GM13976 (cell line): ENCODE measurements around the gene TJP1.

Source experiments
- DNase-seq: peaks from one replicate; pipeline ENCODE4 v3.0.0; 2012; ENCODE audit warnings: low spot score
- CTCF ChIP-seq: IDR thresholded peaks from 2 replicates; pipeline ENCODE4 v1.5.1; 2012; ENCODE audit warnings: borderline replicate concordance, mild to moderate bottlenecking; ENCODE audit not compliant: insufficient read depth; ENCODE audit errors: extremely low read depth, missing control alignments, control extremely low read depth
- in situ Hi-C: fragments of 300-500 bp; cut with MboI; formaldehyde crosslinking; loops from one replicate; pipeline ENCODE4 v1.12.0; 2022; ENCODE audit warnings: low sequenced_read_pairs, mixed read lengths, inconsistent platforms; ENCODE audit not compliant: unreplicated experiment

The TJP1 gene

GRCh38 chr15:29713784-29714183 is 108.5 kb downstream of the TJP1 start:
- no peak for TF ChIP-seq CTCF
- in situ Hi-C loops = no loop called here
- DNase-seq = no peak

GRCh38 chr15:29712149-29712885 is 110.0 kb downstream of the TJP1 start:
- DNase-seq = no peak
- in situ Hi-C loops = no loop called here
- no peak for TF ChIP-seq CTCF

- in situ Hi-C loops = no loop called here
- no peak for DNase-seq
- no peak for TF ChIP-seq CTCF
Measured at GRCh38 chr15:29711531-29711930, 110.7 kb downstream of the TJP1 start.

- no peak for DNase-seq
- no peak for TF ChIP-seq CTCF
- in situ Hi-C loops = no loop called here
Measured at GRCh38 chr15:29708519-29708918, 113.7 kb downstream of the TJP1 start.

- no peak for TF ChIP-seq CTCF
- DNase-seq = no peak
- in situ Hi-C loops = no loop called here
Measured at GRCh38 chr15:29704950-29705597, 117.2 kb downstream of the TJP1 start.

- in situ Hi-C loops = no loop called here
- DNase-seq = no peak
- no peak for TF ChIP-seq CTCF
Measured at GRCh38 chr15:29701151-29701550, 121.1 kb downstream of the TJP1 start.
